ENCODE data around the gene ESRRB. TPM values are rescaled to one million over a fixed set of nuclear protein-coding genes. Genes with fewer than 3 reads are reported as not detected.

ESRRB gene
- total and polyA plus RNA-seq, 12 donors: 2.5 to 13.4 (median 7.0) TPM

GRCh38 chr14:76491172-76491930 is 115.4 kb downstream of the ESRRB start:
- Histone ChIP-seq H3K9me3 (no peaks in the 10 kb centered on the region), H3K36me3 (peaks cover 0 to 4% (median 0%) of the 10 kb centered on the region in 9 donors), H3K27me3 (no peaks in the 10 kb centered on the region), H3K4me3 (no peak overlapping the region), H3K4me1 (no peaks in the 10 kb centered on the region), H3K27ac (no peak overlapping the region)
- intact Hi-C loops (cut with DNase I): no loop called here
- 87 to 88% methylated on average over 22 of the region's 22 CpGs for WGBS, 2 donors
- DNase-seq (no peak), ATAC-seq (no peak)
- TF ChIP-seq, protein P1, sequence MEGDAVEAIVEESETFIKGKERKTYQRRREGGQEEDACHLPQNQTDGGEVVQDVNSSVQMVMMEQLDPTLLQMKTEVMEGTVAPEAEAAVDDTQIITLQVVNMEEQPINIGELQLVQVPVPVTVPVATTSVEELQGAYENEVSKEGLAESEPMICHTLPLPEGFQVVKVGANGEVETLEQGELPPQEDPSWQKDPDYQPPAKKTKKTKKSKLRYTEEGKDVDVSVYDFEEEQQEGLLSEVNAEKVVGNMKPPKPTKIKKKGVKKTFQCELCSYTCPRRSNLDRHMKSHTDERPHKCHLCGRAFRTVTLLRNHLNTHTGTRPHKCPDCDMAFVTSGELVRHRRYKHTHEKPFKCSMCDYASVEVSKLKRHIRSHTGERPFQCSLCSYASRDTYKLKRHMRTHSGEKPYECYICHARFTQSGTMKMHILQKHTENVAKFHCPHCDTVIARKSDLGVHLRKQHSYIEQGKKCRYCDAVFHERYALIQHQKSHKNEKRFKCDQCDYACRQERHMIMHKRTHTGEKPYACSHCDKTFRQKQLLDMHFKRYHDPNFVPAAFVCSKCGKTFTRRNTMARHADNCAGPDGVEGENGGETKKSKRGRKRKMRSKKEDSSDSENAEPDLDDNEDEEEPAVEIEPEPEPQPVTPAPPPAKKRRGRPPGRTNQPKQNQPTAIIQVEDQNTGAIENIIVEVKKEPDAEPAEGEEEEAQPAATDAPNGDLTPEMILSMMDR (IDR thresholded peaks at IDR 0.05): no peak

DNA sequence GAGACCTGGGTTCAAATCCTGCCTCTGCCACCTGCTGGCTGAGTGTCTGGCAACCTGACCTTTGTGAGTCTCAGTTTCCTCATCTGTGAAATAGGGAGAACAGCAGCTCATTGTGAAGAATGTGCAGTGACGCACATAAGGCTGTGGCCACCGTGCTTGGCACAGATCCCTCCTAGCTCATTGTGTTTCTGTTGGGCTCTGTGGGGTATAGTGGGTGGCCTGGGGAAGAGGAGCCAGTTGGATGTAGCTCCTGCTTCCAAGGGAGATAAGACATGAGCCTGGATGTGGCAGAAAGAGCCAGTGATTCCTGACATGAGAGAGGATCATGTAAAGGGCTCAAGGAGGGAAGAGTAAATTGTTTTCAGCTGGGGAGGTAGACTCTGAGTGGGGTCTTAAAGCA is 120.0 kb downstream of the ESRRB start:
- intact Hi-C loops (cut with DNase I): no loop called here
- DNase-seq (no peak), ATAC-seq (no peak)
- Histone ChIP-seq H3K27me3 (no peaks in the 10 kb centered on the region), H3K27ac (no peak overlapping the region), H3K9me3 (no peaks in the 10 kb centered on the region), H3K4me1 (peaks cover 0 to 14% (median 6%) of the 10 kb centered on the region in 9 donors), H3K4me3 (no peak overlapping the region), H3K36me3 (peaks cover 0 to 4% (median 0%) of the 10 kb centered on the region in 9 donors)
- TF ChIP-seq, protein P1 (IDR thresholded peaks at IDR 0.05): no peak
- WGBS, 2 donors: 90 to 93% methylated on average over 2 of the region's 2 CpGs

- H3K4me3 ChIP-seq: no peak overlapping the region
- 67 to 70% methylated on average over 6 of the region's 6 CpGs for WGBS, 2 donors
- intact Hi-C loops (cut with DNase I): no loop called here
- TF ChIP-seq, protein P1 (IDR thresholded peaks at IDR 0.05): no peak
- no peak overlapping the region for H3K27ac ChIP-seq
- ATAC-seq (no peak), DNase-seq (no peak)
- no peaks in the 10 kb centered on the region for H3K27me3 ChIP-seq
- H3K36me3 ChIP-seq: peaks cover 0 to 4% (median 0%) of the 10 kb centered on the region in 9 donors
- H3K9me3 ChIP-seq: no peaks in the 10 kb centered on the region
- peaks cover 0 to 14% (median 6%) of the 10 kb centered on the region in 9 donors for H3K4me1 ChIP-seq
Measured at GRCh38 chr14:76496595-76496994, 120.7 kb downstream of the ESRRB start.

- Histone ChIP-seq H3K9me3 (no peaks in the 10 kb centered on the region), H3K27me3 (no peaks in the 10 kb centered on the region), H3K27ac (no peak overlapping the region), H3K4me1 (peaks cover 0 to 14% (median 6%) of the 10 kb centered on the region in 9 donors), H3K4me3 (no peak overlapping the region), H3K36me3 (peaks cover 0 to 4% (median 0%) of the 10 kb centered on the region in 9 donors)
- intact Hi-C loops (cut with DNase I): no loop called here
- 90 to 93% methylated on average over 19 of the region's 19 CpGs for WGBS, 2 donors
- no peak for ATAC-seq
- TF ChIP-seq, protein P1 (IDR thresholded peaks at IDR 0.05): peak in 1 of 9 donors; percentile 11
- no peak for DNase-seq
Measured at GRCh38 chr14:76497550-76498462, 121.9 kb downstream of the ESRRB start.

Data from heart right ventricle (tissue), 16 donors.